HEK293 (cell line): ENCODE data around the gene HOXA6.
A peak's percentile ranks its signal among the peaks of the same experiment; 100 is the strongest.

ENCODE experiments used
- BCL11A ChIP-seq: fragments of 450-650 bp; formaldehyde crosslinking; IDR thresholded peaks from 2 replicates; pipeline ENCODE4 v1.5.1; 2016; ENCODE audit warnings: low read depth, missing biosample characterization, missing genetic modification characterization
- BCL11B ChIP-seq: fragments of 450-650 bp; formaldehyde crosslinking; IDR thresholded peaks from 2 replicates; pipeline ENCODE4 v1.5.1; 2016; ENCODE audit warnings: low read depth, missing biosample characterization, missing genetic modification characterization
- GLIS2 ChIP-seq: fragments of 450-650 bp; formaldehyde crosslinking; IDR thresholded peaks from 2 replicates; pipeline ENCODE4 v1.5.1; 2016; ENCODE audit warnings: missing biosample characterization, missing genetic modification characterization
- SALL2 ChIP-seq: fragments of 450-650 bp; formaldehyde crosslinking; IDR thresholded peaks from 2 replicates; pipeline ENCODE4 v1.5.0; 2017; ENCODE audit warnings: missing biosample characterization, mild to moderate bottlenecking, missing genetic modification characterization, borderline replicate concordance
- SP3 ChIP-seq: fragments of 450-650 bp; formaldehyde crosslinking; IDR thresholded peaks from 2 replicates; pipeline ENCODE4 v1.5.1; 2016; ENCODE audit warnings: missing biosample characterization, missing genetic modification characterization
- ZBTB1 ChIP-seq: fragments of 450-650 bp; formaldehyde crosslinking; IDR thresholded peaks from 2 replicates; pipeline ENCODE4 v1.5.1; 2016; ENCODE audit warnings: missing biosample characterization, missing genetic modification characterization
- ZBTB21 ChIP-seq: fragments of 450-650 bp; formaldehyde crosslinking; IDR thresholded peaks from 2 replicates; pipeline ENCODE4 v1.5.1; 2017; ENCODE audit warnings: missing biosample characterization, missing genetic modification characterization
- ZBTB7A ChIP-seq: fragments of 450-650 bp; formaldehyde crosslinking; IDR thresholded peaks from 2 replicates; pipeline ENCODE4 v1.5.1; 2016; ENCODE audit warnings: low read depth, missing biosample characterization, missing genetic modification characterization
- ZNF19 ChIP-seq: fragments of 450-650 bp; formaldehyde crosslinking; IDR thresholded peaks from 2 replicates; pipeline ENCODE4; 2016; ENCODE audit warnings: missing biosample characterization, missing genetic modification characterization, low read depth
- ZNF335 ChIP-seq: fragments of 450-650 bp; formaldehyde crosslinking; conservative IDR thresholded peaks from 2 replicates; pipeline ENCODE4 v1.5.1; 2016; ENCODE audit warnings: missing biosample characterization, missing genetic modification characterization
- ZNF391 ChIP-seq: fragments of 450-650 bp; formaldehyde crosslinking; IDR thresholded peaks from 2 replicates; pipeline ENCODE4 v1.5.1; 2016; ENCODE audit warnings: low read depth, missing biosample characterization, missing genetic modification characterization, borderline replicate concordance
- ZNF416 ChIP-seq: fragments of 450-650 bp; formaldehyde crosslinking; IDR thresholded peaks from 2 replicates; pipeline ENCODE4 v1.5.1; 2016; ENCODE audit warnings: missing biosample characterization, missing genetic modification characterization
- ZNF529 ChIP-seq: fragments of 450-650 bp; formaldehyde crosslinking; IDR thresholded peaks from 2 replicates; pipeline ENCODE4 v1.5.1; 2017; ENCODE audit warnings: missing genetic modification characterization, missing biosample characterization; ENCODE audit not compliant: insufficient replicate concordance
- ZNF624 ChIP-seq: fragments of 450-650 bp; formaldehyde crosslinking; IDR thresholded peaks from 2 replicates; pipeline ENCODE4 v1.5.1; 2017; ENCODE audit warnings: missing biosample characterization, missing genetic modification characterization
- TF ChIP-seq, protein P1 (sequence below): fragments of 450-650 bp; formaldehyde crosslinking; IDR thresholded peaks from 2 replicates; pipeline ENCODE4 v1.5.1; 2016; ENCODE audit warnings: missing biosample characterization, missing genetic modification characterization
- TF ChIP-seq, protein P2 (sequence below): fragments of 450-650 bp; formaldehyde crosslinking; IDR thresholded peaks from 2 replicates; pipeline ENCODE4 v1.5.1; 2016; ENCODE audit warnings: missing biosample characterization, missing genetic modification characterization
- TF ChIP-seq, protein P3 (sequence below): fragments of 450-650 bp; formaldehyde crosslinking; IDR thresholded peaks from 2 replicates; pipeline ENCODE4 v1.5.1; 2016; ENCODE audit warnings: missing biosample characterization, missing genetic modification characterization
- TF ChIP-seq, protein P4 (sequence below): fragments of 450-650 bp; formaldehyde crosslinking; IDR thresholded peaks from 2 replicates; pipeline ENCODE4 v1.5.1; 2016; ENCODE audit warnings: missing biosample characterization, missing genetic modification characterization, borderline replicate concordance
- TF ChIP-seq, protein P5 (sequence below): fragments of 450-650 bp; formaldehyde crosslinking; conservative IDR thresholded peaks from 2 replicates; pipeline ENCODE4 v1.5.1; 2016; ENCODE audit warnings: low read depth, missing biosample characterization, missing genetic modification characterization
- TF ChIP-seq, protein P6 (sequence below): fragments of 450-650 bp; formaldehyde crosslinking; IDR thresholded peaks from 2 replicates; pipeline ENCODE4 v1.5.1; 2016; ENCODE audit warnings: missing biosample characterization, missing genetic modification characterization
- TF ChIP-seq, protein P7 (sequence below): IDR thresholded peaks from 2 replicates; pipeline ENCODE4 v1.6.1; 2011; ENCODE audit warnings: mild to moderate bottlenecking, low read depth, low read length, borderline replicate concordance
- TF ChIP-seq, protein P8 (sequence below): fragments of 450-650 bp; formaldehyde crosslinking; IDR thresholded peaks from 2 replicates; pipeline ENCODE4 v1.5.1; 2016; ENCODE audit warnings: missing biosample characterization, missing genetic modification characterization

Gene HOXA6

DNA sequence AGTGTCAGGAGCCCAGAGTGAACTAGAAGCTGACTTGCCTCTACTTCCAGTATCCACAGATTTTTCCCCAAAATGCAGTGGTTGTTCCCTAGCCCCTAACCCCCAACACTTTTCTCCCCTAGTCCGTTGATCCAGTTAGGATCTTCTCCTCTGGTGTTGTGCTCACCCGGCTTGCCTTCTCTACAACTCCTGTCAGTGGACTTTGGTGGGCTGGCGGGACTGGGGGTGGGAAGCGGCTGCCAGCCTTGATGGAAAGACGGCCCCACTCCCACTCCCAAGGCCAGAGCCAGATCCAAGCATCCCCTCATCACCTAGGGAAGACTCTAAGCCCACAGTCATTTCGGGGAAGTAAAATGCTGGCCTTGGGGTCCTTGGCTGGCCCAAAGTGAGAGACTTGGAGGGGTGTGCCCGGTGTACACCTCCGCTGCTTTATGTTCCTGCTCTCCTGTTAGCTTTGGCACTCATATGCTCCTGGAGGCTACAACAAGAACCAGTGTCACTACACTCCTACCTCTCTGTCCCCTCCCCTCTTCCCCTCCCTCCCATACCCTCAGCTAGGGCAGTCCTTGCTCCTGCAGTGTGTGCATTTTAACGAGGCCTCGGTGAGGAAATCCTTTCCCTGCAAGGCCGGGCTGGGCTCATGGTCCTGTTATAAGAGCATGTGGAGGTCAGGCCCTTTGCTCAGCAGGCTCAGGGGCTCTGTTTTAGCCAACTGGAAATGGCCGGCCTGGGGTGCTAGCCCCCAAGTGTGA, 27.5 kb upstream of the HOXA6 start (continued):
- TF ChIP-seq, protein P1, sequence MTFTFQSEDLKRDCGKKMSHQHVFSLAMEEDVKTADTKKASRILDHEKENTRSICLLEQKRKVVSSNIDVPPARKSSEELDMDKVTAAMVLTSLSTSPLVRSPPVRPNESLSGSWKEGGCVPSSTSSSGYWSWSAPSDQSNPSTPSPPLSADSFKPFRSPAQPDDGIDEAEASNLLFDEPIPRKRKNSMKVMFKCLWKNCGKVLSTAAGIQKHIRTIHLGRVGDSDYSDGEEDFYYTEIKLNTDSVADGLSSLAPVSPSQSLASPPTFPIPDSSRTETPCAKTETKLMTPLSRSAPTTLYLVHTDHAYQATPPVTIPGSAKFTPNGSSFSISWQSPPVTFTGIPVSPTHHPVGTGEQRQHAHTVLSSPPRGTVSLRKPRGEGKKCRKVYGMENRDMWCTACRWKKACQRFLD (tag by site-specific recombination), result no peak
- TF ChIP-seq ZNF416 (tag by site-specific recombination), result no peak
- TF ChIP-seq SP3 (tag by site-specific recombination), result peak; percentile 55; the same call in 1 of the 2 replicates
- TF ChIP-seq SALL2, result no peak
- TF ChIP-seq, protein P2, sequence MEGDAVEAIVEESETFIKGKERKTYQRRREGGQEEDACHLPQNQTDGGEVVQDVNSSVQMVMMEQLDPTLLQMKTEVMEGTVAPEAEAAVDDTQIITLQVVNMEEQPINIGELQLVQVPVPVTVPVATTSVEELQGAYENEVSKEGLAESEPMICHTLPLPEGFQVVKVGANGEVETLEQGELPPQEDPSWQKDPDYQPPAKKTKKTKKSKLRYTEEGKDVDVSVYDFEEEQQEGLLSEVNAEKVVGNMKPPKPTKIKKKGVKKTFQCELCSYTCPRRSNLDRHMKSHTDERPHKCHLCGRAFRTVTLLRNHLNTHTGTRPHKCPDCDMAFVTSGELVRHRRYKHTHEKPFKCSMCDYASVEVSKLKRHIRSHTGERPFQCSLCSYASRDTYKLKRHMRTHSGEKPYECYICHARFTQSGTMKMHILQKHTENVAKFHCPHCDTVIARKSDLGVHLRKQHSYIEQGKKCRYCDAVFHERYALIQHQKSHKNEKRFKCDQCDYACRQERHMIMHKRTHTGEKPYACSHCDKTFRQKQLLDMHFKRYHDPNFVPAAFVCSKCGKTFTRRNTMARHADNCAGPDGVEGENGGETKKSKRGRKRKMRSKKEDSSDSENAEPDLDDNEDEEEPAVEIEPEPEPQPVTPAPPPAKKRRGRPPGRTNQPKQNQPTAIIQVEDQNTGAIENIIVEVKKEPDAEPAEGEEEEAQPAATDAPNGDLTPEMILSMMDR (tag by site-specific recombination), result no peak
- no peak for TF ChIP-seq ZBTB21 (tag by site-specific recombination)
- TF ChIP-seq, protein P3, sequence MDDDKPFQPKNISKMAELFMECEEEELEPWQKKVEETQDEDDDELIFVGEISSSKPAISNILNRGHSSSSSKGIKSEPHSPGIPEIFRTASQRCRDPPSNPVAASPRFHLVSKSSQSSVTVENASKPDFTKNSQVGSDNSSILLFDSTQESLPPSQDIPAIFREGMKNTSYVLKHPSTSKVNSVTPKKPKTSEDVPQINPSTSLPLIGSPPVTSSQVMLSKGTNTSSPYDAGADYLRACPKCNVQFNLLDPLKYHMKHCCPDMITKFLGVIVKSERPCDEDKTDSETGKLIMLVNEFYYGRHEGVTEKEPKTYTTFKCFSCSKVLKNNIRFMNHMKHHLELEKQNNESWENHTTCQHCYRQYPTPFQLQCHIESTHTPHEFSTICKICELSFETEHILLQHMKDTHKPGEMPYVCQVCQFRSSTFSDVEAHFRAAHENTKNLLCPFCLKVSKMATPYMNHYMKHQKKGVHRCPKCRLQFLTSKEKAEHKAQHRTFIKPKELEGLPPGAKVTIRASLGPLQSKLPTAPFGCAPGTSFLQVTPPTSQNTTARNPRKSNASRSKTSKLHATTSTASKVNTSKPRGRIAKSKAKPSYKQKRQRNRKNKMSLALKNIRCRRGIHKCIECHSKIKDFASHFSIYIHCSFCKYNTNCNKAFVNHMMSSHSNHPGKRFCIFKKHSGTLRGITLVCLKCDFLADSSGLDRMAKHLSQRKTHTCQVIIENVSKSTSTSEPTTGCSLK, result no peak
- TF ChIP-seq, protein P4, sequence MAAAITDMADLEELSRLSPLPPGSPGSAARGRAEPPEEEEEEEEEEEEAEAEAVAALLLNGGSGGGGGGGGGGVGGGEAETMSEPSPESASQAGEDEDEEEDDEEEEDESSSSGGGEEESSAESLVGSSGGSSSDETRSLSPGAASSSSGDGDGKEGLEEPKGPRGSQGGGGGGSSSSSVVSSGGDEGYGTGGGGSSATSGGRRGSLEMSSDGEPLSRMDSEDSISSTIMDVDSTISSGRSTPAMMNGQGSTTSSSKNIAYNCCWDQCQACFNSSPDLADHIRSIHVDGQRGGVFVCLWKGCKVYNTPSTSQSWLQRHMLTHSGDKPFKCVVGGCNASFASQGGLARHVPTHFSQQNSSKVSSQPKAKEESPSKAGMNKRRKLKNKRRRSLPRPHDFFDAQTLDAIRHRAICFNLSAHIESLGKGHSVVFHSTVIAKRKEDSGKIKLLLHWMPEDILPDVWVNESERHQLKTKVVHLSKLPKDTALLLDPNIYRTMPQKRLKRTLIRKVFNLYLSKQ, result no peak
- TF ChIP-seq BCL11A (tag by site-specific recombination), result no peak
- TF ChIP-seq ZNF529 (tag by site-specific recombination), result no peak
- TF ChIP-seq GLIS2, result peak; percentile 44
- TF ChIP-seq, protein P5, sequence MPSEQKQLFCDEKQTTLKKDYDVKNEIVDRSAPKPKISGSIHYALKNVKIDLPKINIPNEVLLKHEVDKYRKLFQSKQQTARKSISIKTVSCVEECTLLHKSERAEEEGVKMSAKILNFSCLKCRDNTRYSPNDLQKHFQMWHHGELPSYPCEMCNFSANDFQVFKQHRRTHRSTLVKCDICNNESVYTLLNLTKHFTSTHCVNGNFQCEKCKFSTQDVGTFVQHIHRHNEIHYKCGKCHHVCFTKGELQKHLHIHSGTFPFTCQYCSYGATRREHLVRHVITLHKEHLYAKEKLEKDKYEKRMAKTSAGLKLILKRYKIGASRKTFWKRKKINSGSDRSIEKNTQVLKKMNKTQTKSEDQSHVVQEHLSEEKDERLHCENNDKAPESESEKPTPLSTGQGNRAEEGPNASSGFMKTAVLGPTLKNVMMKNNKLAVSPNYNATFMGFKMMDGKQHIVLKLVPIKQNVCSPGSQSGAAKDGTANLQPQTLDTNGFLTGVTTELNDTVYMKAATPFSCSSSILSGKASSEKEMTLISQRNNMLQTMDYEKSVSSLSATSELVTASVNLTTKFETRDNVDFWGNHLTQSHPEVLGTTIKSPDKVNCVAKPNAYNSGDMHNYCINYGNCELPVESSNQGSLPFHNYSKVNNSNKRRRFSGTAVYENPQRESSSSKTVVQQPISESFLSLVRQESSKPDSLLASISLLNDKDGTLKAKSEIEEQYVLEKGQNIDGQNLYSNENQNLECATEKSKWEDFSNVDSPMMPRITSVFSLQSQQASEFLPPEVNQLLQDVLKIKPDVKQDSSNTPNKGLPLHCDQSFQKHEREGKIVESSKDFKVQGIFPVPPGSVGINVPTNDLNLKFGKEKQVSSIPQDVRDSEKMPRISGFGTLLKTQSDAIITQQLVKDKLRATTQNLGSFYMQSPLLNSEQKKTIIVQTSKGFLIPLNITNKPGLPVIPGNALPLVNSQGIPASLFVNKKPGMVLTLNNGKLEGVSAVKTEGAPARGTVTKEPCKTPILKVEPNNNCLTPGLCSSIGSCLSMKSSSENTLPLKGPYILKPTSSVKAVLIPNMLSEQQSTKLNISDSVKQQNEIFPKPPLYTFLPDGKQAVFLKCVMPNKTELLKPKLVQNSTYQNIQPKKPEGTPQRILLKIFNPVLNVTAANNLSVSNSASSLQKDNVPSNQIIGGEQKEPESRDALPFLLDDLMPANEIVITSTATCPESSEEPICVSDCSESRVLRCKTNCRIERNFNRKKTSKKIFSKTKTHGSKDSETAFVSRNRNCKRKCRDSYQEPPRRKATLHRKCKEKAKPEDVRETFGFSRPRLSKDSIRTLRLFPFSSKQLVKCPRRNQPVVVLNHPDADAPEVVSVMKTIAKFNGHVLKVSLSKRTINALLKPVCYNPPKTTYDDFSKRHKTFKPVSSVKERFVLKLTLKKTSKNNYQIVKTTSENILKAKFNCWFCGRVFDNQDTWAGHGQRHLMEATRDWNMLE (tag by site-specific recombination), result no peak
- no peak for TF ChIP-seq BCL11B
- TF ChIP-seq, protein P6, sequence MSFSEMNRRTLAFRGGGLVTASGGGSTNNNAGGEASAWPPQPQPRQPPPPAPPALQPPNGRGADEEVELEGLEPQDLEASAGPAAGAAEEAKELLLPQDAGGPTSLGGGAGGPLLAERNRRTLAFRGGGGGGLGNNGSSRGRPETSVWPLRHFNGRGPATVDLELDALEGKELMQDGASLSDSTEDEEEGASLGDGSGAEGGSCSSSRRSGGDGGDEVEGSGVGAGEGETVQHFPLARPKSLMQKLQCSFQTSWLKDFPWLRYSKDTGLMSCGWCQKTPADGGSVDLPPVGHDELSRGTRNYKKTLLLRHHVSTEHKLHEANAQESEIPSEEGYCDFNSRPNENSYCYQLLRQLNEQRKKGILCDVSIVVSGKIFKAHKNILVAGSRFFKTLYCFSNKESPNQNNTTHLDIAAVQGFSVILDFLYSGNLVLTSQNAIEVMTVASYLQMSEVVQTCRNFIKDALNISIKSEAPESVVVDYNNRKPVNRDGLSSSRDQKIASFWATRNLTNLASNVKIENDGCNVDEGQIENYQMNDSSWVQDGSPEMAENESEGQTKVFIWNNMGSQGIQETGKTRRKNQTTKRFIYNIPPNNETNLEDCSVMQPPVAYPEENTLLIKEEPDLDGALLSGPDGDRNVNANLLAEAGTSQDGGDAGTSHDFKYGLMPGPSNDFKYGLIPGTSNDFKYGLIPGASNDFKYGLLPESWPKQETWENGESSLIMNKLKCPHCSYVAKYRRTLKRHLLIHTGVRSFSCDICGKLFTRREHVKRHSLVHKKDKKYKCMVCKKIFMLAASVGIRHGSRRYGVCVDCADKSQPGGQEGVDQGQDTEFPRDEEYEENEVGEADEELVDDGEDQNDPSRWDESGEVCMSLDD (tag by site-specific recombination), result no peak
- TF ChIP-seq ZBTB7A (tag by site-specific recombination), result no peak
- TF ChIP-seq, protein P7, sequence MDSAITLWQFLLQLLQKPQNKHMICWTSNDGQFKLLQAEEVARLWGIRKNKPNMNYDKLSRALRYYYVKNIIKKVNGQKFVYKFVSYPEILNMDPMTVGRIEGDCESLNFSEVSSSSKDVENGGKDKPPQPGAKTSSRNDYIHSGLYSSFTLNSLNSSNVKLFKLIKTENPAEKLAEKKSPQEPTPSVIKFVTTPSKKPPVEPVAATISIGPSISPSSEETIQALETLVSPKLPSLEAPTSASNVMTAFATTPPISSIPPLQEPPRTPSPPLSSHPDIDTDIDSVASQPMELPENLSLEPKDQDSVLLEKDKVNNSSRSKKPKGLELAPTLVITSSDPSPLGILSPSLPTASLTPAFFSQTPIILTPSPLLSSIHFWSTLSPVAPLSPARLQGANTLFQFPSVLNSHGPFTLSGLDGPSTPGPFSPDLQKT, result no peak
- TF ChIP-seq ZNF19 (tag by site-specific recombination), result no peak
- no peak for TF ChIP-seq ZBTB1 (tag by site-specific recombination)
- no peak for TF ChIP-seq ZNF335 (tag by site-specific recombination)
- TF ChIP-seq ZNF624, result no peak
- TF ChIP-seq, protein P8, sequence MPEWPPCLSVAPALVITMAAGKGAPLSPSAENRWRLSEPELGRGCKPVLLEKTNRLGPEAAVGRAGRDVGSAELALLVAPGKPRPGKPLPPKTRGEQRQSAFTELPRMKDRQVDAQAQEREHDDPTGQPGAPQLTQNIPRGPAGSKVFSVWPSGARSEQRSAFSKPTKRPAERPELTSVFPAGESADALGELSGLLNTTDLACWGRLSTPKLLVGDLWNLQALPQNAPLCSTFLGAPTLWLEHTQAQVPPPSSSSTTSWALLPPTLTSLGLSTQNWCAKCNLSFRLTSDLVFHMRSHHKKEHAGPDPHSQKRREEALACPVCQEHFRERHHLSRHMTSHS (tag by site-specific recombination), result no peak
- TF ChIP-seq ZNF391 (tag by site-specific recombination), result no peak
